Endothelial cell (in vitro differentiated cells): ENCODE data around the gene ACSL6. TPM values are rescaled to one million over a fixed set of nuclear protein-coding genes. Genes with fewer than 3 reads are reported as not detected.

ENCODE experiments used
- DNase-seq: peaks from one replicate; pipeline ENCODE4 v3.0.0; 2021; ENCODE audit warnings: low spot score
- H3K27ac Mint-ChIP-seq: one replicate; pipeline ENCODE4 v1.8.0; 2021; ENCODE audit warnings: mixed read lengths, inconsistent platforms; ENCODE audit not compliant: unreplicated experiment
- H3K27me3 Mint-ChIP-seq: one replicate; pipeline ENCODE4 v1.8.0; 2021; ENCODE audit warnings: mild to moderate bottlenecking, moderate library complexity, mixed read lengths, inconsistent platforms; ENCODE audit not compliant: unreplicated experiment
- H3K36me3 Mint-ChIP-seq: one replicate; pipeline ENCODE4 v1.8.0; 2021; ENCODE audit warnings: mild to moderate bottlenecking, low read depth, mixed read lengths, inconsistent platforms; ENCODE audit not compliant: unreplicated experiment
- H3K4me1 Mint-ChIP-seq: one replicate; pipeline ENCODE4 v1.8.0; 2021; ENCODE audit warnings: mild to moderate bottlenecking, mixed read lengths, inconsistent platforms; ENCODE audit not compliant: unreplicated experiment
- H3K4me3 Mint-ChIP-seq: one replicate; pipeline ENCODE4 v1.8.0; 2021; ENCODE audit warnings: mild to moderate bottlenecking, mixed read lengths, inconsistent platforms; ENCODE audit not compliant: unreplicated experiment
- H3K9me3 Mint-ChIP-seq: one replicate; pipeline ENCODE4 v1.8.0; 2021; ENCODE audit warnings: mixed read lengths, inconsistent platforms; ENCODE audit not compliant: unreplicated experiment
- total RNA-seq: library from RNA; stranded (reverse); fragmentation: NEBNext Ultra II Directional; extraction: Animal tissue kit (Norgen Biotek cat#: 25700); gene quantifications from one replicate; pipeline ENCODE4 v1.2.1, GENCODE V29; 2021; ENCODE audit not compliant: unreplicated experiment
- TF ChIP-seq, protein P1 (sequence below): fragments of 200-600 bp; sonication (generic); IDR thresholded peaks from one replicate; pipeline ENCODE4 v1.5.0; 2021; ENCODE audit warnings: antibody characterized with exemption; ENCODE audit not compliant: unreplicated experiment

Gene ACSL6
- total RNA-seq, 1 donor from 2014 or later = 0.80 TPM

- DNase-seq = no peak
- Mint-ChIP-seq H3K27ac (no peak overlapping the region), H3K9me3 (no peaks in the 10 kb centered on the region), H3K4me1 (no peaks in the 10 kb centered on the region), H3K27me3 (peaks cover 11% of the 10 kb centered on the region), H3K4me3 (no peak overlapping the region), H3K36me3 (no peaks in the 10 kb centered on the region)
- TF ChIP-seq, protein P1, sequence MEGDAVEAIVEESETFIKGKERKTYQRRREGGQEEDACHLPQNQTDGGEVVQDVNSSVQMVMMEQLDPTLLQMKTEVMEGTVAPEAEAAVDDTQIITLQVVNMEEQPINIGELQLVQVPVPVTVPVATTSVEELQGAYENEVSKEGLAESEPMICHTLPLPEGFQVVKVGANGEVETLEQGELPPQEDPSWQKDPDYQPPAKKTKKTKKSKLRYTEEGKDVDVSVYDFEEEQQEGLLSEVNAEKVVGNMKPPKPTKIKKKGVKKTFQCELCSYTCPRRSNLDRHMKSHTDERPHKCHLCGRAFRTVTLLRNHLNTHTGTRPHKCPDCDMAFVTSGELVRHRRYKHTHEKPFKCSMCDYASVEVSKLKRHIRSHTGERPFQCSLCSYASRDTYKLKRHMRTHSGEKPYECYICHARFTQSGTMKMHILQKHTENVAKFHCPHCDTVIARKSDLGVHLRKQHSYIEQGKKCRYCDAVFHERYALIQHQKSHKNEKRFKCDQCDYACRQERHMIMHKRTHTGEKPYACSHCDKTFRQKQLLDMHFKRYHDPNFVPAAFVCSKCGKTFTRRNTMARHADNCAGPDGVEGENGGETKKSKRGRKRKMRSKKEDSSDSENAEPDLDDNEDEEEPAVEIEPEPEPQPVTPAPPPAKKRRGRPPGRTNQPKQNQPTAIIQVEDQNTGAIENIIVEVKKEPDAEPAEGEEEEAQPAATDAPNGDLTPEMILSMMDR = no peak
These were observed 47.2 kb upstream of the ACSL6 start for GRCh38 chr5:132058646-132059042.

- no peak for DNase-seq
- Mint-ChIP-seq H3K27ac (peak overlapping the region; percentile 36), H3K4me3 (no peak overlapping the region), H3K36me3 (no peaks in the 10 kb centered on the region), H3K9me3 (no peaks in the 10 kb centered on the region), H3K27me3 (peaks cover 15% of the 10 kb centered on the region), H3K4me1 (no peaks in the 10 kb centered on the region)
- TF ChIP-seq, protein P1 = no peak
These were observed 46.2 kb upstream of the ACSL6 start for GRCh38 chr5:132057498-132058255.

DNA sequence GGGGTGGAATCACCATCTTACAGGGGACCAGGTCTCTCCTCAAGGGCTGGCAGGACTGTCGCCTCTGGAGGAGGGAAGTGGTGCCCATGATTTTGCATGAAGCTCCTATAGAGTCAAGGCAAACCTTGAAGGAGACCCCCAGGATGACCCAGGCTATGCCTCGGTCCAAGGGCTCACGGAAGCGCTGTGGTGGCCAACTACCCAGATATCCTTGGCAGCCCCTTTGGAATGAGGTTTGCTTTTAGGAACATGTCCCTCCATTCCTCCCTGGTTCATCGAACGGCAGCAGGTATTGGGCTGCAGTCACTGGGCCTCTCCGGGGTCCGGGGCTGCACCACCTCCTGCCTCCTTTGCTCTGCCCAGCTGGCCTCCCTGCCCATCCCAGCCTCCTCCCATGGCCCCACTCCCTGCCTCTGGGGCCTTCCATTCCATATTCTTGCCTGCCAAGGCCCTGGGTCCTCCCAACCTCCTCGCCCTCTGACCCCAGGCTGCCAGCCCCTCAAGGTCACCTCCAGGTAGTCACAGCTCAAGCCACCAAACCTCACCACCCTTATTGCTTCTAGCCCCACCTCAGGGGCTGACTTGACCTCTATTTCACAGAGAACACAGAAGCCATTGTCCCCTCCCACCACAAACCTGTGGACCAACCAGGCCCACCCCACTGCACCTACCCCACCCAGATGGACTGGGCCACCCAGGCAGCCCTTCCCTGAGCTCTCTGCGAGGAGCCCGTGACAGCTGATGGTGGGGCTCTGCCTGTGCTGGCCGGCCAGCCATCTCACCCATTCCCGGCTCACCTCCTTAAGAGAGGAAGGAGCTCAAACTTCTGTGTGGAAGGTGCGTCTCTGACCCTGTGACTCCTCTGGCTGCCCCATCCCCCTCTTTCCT is 45.4 kb upstream of the ACSL6 start:
- Mint-ChIP-seq H3K4me1 (no peaks in the 10 kb centered on the region), H3K4me3 (no peak overlapping the region), H3K27ac (no peak overlapping the region), H3K36me3 (no peaks in the 10 kb centered on the region), H3K9me3 (no peaks in the 10 kb centered on the region), H3K27me3 (peaks cover 15% of the 10 kb centered on the region)
- TF ChIP-seq, protein P1 = no peak
- peak; percentile 2 for DNase-seq

DNA sequence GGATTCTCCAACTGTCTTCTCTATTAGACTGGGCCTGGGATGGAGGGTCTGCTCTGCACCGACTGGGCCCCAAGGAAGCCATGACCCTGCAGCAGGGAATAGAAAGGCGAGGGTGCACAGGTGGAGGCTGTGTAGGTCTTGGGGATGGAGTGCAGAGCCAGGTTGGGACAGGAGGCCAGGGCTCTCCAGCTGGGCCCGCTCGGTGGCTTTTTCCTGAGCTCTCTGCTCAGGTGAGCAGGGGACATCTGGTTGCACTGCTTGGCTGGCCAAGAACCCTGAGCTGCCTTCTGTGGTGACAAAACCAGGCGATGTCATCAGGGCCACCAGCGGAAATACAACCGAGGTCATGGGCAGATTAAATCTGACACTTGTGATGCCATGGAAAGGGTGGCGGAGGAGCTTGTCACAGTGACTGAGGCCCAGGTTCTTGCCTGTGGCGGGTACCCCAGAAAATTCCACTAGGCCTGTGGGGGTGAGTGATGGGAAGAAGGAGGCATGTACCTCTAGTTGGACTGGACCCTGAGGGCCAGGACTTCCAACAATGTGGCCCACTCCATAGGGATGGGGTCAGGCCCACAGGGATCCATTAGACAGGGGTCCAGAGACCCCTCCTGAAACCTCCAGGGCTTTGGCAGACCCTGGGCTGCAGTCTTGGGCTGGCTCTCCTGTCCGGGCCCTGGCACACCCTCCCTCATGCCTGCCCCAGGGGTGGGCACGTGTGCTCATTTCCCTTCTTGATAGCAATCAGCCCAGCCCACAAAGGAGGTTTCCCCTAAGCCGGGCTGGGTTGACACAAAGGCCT is 44.6 kb upstream of the ACSL6 start:
- peak; percentile 1 for DNase-seq
- Mint-ChIP-seq H3K9me3 (no peaks in the 10 kb centered on the region), H3K4me3 (no peak overlapping the region), H3K36me3 (no peaks in the 10 kb centered on the region), H3K27me3 (peaks cover 15% of the 10 kb centered on the region), H3K4me1 (no peaks in the 10 kb centered on the region), H3K27ac (no peak overlapping the region)
- TF ChIP-seq, protein P1 = no peak
